Measurements from ENCODE around the gene GPT2. TPM values are rescaled to one million over a fixed set of nuclear protein-coding genes. Genes with fewer than 3 reads are reported as not detected.
"Not testable (repeated sequence)": the region's sequence is repeated elsewhere in the genome, so short reads cannot be mapped to it uniquely, and the experiment has no call there.

Gene GPT2
- total RNA-seq, 1 experiment from 2014 or later = 38.3 TPM

- in situ Hi-C loops (cut with HindIII; ENCODE audit: low sequenced_read_pairs) = no loop called here
- no peak for DNase-seq (ENCODE audit: low spot score)
Observed at GRCh38 chr16:46915483-46916025, 31.4 kb downstream of the GPT2 start.

DNA sequence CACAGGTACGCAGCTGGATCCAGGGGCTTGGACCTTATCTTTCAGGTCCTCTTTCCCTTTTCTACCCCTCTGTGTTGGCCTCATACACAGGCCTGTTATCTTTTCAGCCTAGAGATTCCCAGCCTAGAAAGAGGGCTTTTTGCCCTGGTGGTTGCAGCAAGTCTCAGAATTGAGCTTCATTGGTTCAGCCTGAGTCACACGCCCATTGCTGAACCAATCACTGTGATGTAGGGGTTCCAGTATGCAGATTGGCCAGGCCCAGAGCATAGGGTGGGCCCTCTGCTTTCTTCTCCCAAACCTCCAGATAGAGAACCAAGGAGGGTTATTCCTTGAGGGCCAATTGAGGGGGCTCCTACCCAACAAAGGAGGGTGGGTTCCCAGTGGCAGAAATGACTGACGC is 32.8 kb downstream of the GPT2 start:
- in situ Hi-C loops (cut with HindIII; ENCODE audit: low sequenced_read_pairs) = no loop called here
- DNase-seq (ENCODE audit: low spot score) = no peak

DNA sequence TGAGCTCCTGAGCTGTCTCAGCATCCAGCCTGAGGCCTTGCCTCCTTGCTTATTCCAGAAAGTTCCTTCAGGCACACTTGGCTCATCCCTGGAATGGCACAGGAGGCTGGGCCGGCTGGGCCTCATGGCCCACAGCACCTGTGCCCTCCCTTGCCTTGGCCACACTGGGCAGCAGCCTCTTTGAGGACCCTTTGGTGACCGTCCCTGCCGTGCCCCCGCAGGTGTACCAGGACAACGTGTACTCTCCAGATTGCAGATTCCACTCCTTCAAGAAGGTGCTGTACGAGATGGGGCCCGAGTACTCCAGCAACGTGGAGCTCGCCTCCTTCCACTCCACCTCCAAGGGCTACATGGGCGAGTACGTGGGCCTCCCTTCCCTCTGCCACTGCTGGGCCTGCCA is 34.2 kb downstream of the GPT2 start:
- in situ Hi-C loops (cut with HindIII; ENCODE audit: low sequenced_read_pairs) = no loop called here
- DNase-seq (ENCODE audit: low spot score) = no peak

DNA sequence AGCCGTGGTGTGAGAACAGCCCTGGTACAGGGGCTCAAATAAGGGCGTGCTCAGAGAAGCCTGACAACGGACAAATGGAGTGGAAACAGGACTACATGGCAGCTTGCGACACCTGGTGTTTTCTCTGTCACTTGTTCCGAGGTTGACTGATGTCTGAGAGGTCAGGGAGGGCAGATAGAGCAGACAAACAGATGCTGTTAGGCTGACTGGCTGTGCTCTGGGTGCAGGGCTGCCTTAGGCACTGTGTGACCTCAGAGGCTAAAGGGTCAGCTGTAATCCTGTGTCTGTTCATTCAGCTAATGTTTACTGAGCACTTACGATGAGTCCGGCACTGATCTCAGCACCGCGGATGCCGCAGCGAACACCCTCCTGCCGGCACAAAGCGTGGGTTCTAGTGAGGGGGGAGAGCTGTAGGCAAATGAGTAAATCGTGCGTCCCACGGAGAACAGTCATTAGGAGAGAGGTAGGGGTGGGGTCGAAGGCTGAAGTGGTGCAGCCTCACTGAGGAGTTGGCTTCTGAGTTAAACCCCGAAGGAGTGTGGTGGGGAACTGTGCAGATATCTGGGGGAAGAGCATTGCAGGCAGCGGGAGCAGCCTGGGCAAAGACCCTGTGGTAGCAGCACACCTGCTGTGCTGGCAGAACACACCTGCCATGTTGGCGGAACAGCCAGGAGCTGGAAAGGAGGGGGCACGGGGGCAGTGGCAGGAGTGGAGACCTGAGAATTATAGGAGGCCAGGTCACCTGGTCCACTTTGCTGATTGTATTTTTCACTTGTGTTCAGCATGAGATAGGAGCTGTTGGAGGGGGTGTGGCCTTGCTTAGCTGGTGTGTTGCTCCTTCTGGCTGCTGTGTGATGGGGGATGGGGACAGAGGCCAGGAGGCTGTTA is 35.0 kb downstream of the GPT2 start:
- DNase-seq (ENCODE audit: low spot score) = no peak
- in situ Hi-C loops (cut with HindIII; ENCODE audit: low sequenced_read_pairs) = no loop called here

DNA sequence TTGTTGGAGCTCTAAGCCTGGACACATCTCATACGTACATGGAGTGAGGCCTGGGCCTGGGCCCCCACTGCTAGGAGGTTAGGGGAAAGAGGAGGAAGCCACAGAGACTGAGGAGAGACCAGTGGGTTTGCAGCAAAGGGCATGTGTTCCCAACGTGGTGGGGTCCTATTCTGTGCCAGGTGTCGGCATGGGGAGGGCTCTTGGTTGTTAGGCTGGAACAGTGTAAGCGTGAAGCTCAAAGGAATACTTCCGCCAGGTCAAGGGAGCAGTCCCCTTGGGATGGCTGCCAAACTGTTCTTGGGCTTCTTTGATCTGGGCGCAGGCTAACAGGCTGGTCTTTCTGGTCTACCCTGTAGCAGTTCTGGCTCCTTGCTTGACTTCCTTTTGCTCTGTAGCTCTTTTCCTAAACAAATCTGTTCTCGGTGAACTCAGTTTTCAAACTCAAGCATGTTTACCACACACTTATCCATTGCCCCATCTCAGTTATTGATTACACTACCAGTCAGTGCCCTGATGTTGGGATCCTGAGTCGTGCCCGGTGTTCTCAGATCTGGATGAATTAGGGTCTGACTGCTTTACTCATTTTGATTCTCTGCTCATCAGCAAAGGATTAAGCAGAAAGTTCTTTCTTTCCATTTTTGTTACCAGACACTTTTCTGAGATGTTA is 36.4 kb downstream of the GPT2 start:
- in situ Hi-C loops (cut with HindIII; ENCODE audit: low sequenced_read_pairs) = no loop called here
- no peak for DNase-seq (ENCODE audit: low spot score)

DNA sequence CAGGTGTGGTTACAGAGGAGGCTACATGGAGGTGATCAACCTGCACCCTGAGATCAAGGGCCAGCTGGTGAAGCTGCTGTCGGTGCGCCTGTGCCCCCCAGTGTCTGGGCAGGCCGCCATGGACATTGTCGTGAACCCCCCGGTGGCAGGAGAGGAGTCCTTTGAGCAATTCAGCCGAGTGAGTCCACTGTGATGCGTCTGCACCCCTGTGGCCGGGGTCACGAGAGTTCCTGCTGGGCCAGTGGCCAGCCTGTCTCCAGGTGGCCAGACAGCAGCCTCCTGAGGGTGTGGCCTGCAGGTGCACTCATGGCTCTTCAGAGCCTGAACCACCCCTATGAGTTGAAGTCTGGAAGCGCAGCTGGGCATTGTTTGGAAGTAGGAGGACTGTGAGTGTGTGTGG is 38.1 kb downstream of the GPT2 start:
- no peak for DNase-seq (ENCODE audit: low spot score)
- in situ Hi-C loops (cut with HindIII; ENCODE audit: low sequenced_read_pairs) = no loop called here

DNA sequence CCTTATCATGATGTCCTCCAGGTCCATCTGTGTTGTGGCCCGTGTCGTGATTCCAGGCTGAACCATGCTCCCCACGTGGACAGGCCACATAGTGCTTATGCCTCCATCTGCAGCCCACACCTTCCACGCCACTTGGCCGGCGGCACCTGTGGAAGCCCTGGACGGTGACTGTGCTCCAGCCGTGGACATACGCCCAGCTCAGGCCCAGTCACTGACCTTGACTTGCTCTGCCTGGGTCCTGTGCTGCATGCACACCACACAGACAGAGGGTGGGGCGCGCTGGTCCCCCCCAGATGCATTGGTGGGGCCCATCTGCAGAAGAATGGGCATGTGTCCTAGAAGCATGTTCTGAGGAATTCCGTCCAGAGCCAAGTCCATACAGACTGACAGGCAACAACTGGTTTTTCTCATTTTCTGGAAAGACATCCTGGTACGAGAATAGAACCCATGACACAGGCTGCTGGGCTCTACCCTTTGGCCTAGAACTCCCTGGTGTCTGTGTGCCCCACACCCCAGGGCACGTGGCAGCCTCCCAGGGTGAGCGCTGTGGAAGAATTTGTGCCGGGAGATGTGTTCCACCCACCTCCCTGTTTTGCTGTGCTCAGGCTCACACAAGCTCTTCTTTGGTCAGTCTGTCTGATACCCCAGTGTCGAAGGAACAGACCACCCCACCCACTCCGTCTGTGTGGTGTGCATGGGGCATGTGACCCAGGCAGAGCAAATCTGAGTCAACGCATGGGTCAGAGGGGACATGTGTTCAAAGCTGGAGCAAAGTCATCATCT is 39.5 kb downstream of the GPT2 start:
- in situ Hi-C loops (cut with HindIII; ENCODE audit: low sequenced_read_pairs) = no loop called here
- no peak for DNase-seq (ENCODE audit: low spot score)

- DNase-seq (ENCODE audit: low spot score) = no peak
- in situ Hi-C loops (cut with HindIII; ENCODE audit: low sequenced_read_pairs) = no loop called here
Observed at GRCh38 chr16:46924402-46924801, 40.2 kb downstream of the GPT2 start.

DNA sequence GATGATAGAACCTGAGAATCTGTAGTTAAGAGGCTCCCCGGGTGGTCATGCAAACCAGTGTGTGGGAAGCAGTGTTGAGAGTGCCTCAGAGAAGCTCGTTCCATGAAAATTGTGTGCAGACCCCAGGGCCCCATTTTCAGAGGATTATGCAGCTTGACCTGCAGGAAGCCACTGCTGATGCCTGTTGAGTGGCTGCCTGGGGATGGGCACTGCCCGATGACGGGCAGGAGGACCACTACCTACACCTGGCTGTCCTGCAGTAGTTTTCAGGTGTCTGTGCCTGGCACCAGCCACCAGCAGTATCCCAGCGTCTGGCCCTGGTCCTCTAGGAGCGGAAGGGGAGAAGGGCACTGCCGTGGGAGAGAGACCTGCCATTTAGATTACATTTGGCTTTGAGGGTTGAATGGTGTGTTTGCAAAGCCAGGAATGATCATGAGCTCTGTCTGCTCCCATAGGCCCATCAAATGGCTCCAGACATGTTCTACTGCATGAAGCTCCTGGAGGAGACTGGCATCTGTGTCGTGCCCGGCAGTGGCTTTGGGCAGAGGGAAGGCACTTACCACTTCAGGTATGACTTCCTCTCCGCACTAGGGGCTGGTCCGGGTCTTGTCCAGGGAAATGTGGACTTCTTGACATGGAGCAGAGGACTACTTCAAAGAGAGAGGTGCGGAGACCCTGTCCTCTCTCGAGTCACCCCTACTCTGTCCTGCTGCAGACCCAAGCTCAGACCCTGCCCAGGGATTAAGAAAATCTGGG is 42.5 kb downstream of the GPT2 start:
- in situ Hi-C loops (cut with HindIII; ENCODE audit: low sequenced_read_pairs) = no loop called here
- no peak for DNase-seq (ENCODE audit: low spot score)

DNA sequence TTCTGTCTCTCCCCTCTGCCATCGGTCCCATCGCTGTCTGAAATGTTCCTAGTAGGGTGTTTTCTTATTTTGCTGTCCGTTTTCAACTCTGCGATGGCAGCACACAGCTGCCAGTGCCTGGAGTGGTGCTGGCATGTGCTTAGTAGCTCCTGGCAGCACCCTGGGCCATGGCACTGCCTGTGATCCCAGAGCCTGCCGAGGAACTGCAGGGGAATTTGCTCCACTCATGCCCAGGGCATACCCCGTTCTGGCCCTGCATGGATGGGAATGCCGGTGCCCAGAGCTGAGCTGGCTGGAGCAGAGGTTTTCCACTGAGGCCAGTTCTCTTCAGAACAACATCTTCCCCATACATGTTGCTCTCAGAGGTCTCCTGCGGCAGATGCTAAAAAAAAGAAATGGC is 43.1 kb downstream of the GPT2 start:
- in situ Hi-C loops (cut with HindIII; ENCODE audit: low sequenced_read_pairs) = no loop called here
- DNase-seq (ENCODE audit: low spot score) = no peak

DNA sequence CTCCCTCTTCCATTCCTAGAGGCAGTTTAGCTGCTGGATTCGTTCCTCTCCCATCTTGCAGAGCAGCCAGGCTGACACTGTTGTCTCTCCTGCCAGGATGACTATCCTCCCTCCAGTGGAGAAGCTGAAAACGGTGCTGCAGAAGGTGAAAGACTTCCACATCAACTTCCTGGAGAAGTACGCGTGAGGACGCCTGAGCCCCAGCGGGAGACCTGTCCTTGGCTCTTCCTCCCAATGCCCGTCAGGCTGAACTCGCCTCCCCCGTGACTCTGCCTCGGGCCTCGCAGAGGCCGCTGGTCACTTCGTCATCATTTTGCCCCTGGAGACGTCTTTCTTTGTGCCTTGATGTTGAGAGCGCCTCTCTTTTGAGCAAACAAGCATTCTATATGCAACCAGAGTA is 44.6 kb downstream of the GPT2 start:
- in situ Hi-C loops (cut with HindIII; ENCODE audit: low sequenced_read_pairs) = no loop called here

DNA sequence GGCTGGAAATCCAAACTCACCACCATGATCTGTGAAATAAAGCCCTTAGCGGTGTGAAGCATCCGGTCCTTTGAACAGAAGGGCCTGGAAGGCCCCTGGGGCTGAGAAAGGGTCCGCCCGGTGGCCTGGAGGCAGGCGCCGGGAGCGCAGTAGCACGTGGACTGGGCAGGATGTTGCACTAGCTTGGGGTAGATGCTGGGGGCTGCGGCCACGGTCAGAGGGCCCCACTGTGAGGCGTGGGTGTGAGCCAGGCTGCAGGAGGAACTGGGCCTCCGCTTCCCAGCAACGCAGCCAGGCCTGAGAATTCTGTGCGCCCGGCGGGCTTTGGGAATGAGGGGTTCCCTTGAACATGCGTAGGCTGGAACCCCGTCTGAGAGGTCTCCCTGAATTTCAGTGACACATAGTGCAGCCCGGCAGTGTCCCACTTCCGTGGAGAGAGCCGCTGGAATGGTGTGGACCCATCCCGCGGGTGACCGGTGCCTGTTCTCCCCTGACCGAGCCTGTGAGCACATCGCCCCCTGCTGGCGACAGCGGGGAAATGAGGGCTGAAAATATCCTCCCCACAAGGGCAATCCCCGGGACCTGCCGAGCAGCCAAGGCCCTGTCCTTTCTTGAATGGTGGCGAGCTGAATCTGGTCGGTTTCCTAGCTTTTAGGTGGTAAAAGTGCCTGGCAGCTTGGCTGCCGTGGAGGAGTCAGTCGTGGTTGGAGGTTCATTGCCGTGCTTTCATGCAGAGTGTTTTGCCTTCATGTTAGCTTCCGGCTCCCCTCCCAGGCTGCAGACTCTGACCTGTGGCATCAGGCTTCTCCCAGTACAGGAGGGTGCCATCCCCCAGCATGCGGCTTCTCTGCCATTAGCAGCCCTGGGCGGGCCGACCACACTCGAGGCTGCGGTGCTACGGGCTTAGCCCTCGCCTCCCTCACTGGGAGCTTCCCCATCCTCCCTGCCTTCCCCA is 45.5 kb downstream of the GPT2 start:
- in situ Hi-C loops (cut with HindIII; ENCODE audit: low sequenced_read_pairs) = no loop called here
- DNase-seq (ENCODE audit: low spot score) = peak; percentile 54

More for the DNA sequence above, 44.6 kb downstream of the GPT2 start:
- DNase-seq (ENCODE audit: low spot score) = no peak

DNA sequence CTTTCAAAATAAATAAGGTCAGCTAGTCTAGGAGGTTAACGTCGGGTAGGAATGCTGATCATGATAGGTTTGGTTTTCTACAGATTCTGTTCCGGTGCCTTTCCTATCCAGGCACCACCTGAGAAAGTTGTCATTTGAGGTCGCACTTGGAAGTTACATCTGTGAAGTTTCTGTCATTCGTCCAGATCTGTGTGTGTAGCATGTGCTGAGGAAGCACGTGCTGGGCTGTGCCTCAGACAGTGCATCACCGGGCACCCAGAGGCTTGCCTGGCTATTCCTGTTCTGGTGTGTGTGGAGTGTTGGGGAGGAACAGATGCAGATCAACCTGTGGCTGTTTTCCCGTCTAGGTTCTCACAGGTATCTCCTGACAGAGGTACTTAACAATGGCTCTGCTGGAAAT is 46.7 kb downstream of the GPT2 start:
- no peak for DNase-seq (ENCODE audit: low spot score)
- in situ Hi-C loops (cut with HindIII; ENCODE audit: low sequenced_read_pairs) = no loop called here

- no peak for DNase-seq (ENCODE audit: low spot score)
Observed at GRCh38 chr16:46932802-46933201, 48.6 kb downstream of the GPT2 start.

DNA sequence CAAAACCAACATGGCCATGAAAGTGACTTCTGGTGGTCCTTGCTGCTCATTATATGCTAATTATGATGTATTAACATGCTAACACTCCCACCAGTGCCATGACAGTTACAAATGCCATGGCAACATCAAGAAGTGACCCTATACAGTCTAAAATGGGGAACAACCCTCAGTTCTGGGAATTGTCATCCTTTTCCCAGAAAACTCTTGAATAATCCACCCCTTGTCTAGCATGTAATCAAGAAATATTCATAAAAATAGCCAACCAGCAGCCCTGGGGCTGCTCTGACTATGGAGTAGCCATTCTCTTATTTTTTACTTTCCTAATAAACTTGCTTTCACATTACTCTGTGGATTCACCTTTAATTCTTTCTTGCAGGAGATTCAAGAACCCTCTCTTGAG is 53.4 kb downstream of the GPT2 start:
- DNase-seq (ENCODE audit: low spot score) = no peak
- in situ Hi-C loops (cut with HindIII; ENCODE audit: low sequenced_read_pairs) = no loop called here

More at GRCh38 chr16:46932802-46933201, 48.6 kb downstream of the GPT2 start:
- in situ Hi-C loops (cut with HindIII; ENCODE audit: low sequenced_read_pairs) = no loop called here

DNA sequence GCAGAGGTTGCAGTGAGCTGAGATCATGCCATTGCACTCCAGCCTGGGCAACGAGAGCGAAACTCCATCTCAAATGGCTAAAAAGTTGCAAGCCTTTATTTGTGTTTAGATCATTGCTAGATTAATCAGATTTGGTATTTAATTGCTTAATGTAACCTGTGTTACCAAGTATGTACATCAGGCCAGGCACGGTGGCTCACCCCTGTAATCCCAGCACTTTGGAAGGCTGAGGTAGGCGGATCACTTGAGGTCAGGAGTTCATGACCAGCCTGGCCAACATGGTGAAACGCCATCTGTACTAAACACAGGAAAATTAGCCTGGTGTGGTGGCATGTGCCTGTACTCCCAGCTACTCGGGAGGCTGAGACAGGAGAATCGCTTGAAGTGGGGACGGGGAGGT is 60.6 kb downstream of the GPT2 start:
- in situ Hi-C loops (cut with HindIII; ENCODE audit: low sequenced_read_pairs); DNase-seq (ENCODE audit: low spot score): not testable (repeated sequence)

DNA sequence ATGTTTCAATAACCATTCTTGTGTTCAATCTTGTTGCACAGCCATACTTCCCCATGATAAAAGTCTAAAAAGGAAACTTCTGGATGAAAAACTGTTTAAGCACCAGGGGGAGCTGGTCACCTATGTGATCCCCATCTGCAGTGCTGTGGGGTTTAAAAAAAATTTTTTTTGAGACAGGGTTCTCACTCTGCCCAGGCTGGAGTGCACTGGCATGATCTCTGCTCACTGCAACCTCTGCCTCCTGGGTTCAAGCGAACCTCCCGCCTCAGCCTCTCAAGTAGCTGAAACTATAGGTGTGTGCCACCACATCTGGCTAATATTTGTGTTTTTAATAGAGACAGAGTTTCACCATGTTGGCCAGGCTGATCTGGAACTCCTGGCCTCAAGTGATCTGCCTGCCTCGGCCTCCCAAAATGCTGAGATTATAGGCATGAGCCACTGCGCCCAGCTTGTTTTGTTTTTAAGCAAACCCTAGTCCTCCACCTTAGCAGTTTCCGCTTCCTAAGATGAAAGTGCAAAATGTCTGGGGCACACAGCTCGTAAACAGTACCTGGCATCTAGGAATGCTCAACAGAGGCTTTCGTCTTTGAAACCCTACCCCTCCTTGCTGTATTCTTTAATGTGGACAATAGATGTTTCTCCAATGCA is 63.9 kb downstream of the GPT2 start:
- in situ Hi-C loops (cut with HindIII; ENCODE audit: low sequenced_read_pairs) = no loop called here
- DNase-seq (ENCODE audit: low spot score) = peak; percentile 15

Measured in G401 (cell line).